Posterior vena cava (tissue), 2 donors: Measurements from ENCODE around the gene MRGPRE. TPM values are rescaled to one million over a fixed set of nuclear protein-coding genes. Genes with fewer than 3 reads are reported as not detected.

Source experiments
- DNase-seq: peaks from one replicate; pipeline ENCODE4 v3.0.0-alpha.2; 2020; ENCODE audit warnings: low spot score
- intact Hi-C, 2 donors: fragments of 100-400 bp; cut with DNase I; formaldehyde crosslinking; loops; one replicate each; pipeline versions ENCODE4 v1.14.1 to v1.14.2; 2022 to 2023
- total RNA-seq, 2 donors: library from RNA; stranded (reverse); fragmentation: NEBNext Ultra II Directional; extraction: Animal tissue kit (Norgen Biotek cat#: 25700); gene quantifications; one replicate each; pipeline ENCODE4 v1.2.1, GENCODE V29; 2021
- donor health status: DM: yes; HTN: yes; CAD: no.
- donor health status: DM: yes; HTN: yes; CAD: no.

The MRGPRE gene
- total RNA-seq, 2 donors from 2014 or later: 0.62 TPM; not detected in 1

- DNase-seq: peak; percentile 79
Measured at GRCh38 chr11:3227568-3228444, 4.4 kb downstream of the MRGPRE start.

GRCh38 chr11:3226846-3227567 is 5.2 kb downstream of the MRGPRE start:
- intact Hi-C loops: loop anchor here in 1 of 2 donors (10.0 kb wide), 1 partner anchor 182 kb away; no protein-coding TSS in a partner anchor
- DNase-seq: no peak

More at GRCh38 chr11:3227568-3228444, 4.4 kb downstream of the MRGPRE start:
- intact Hi-C loops: loop anchor here in 1 of 2 donors (10.0 kb wide), 1 partner anchor 183 kb away; no protein-coding TSS in a partner anchor

- DNase-seq: no peak
- intact Hi-C loops: loop anchor here in 1 of 2 donors (10.0 kb wide), 1 partner anchor 181 kb away; no protein-coding TSS in a partner anchor
Measured at GRCh38 chr11:3225826-3226750, 6.1 kb downstream of the MRGPRE start.

- peak; percentile 68 for DNase-seq
- intact Hi-C loops: loop anchor here in 1 of 2 donors (10.0 kb wide), 1 partner anchor 180 kb away; no protein-coding TSS in a partner anchor
Measured at GRCh38 chr11:3225159-3225758, 7.0 kb downstream of the MRGPRE start.

GRCh38 chr11:3224401-3225057 is 7.7 kb downstream of the MRGPRE start:
- peak; percentile 74 for DNase-seq
- intact Hi-C loops: loop anchor here in 1 of 2 donors (10.0 kb wide), 1 partner anchor 180 kb away; no protein-coding TSS in a partner anchor

- peak; percentile 42 for DNase-seq
- intact Hi-C loops: loop anchor here in 1 of 2 donors (10.0 kb wide), 1 partner anchor 179 kb away; no protein-coding TSS in a partner anchor
Measured at GRCh38 chr11:3223932-3224381, 8.3 kb downstream of the MRGPRE start.

GRCh38 chr11:3222941-3223915 is 9.0 kb downstream of the MRGPRE start:
- DNase-seq: peak; percentile 78
- intact Hi-C loops: loop anchor here in 1 of 2 donors (10.0 kb wide), 1 partner anchor 178 kb away; no protein-coding TSS in a partner anchor

- peak; percentile 81 for DNase-seq
- intact Hi-C loops: loop anchor here in 1 of 2 donors (10.0 kb wide), 1 partner anchor 177 kb away; no protein-coding TSS in a partner anchor
Measured at GRCh38 chr11:3222003-3222855, 10.0 kb downstream of the MRGPRE start.

GRCh38 chr11:3221408-3222002 is 10.7 kb downstream of the MRGPRE start:
- intact Hi-C loops: loop anchor here in 1 of 2 donors (10.0 kb wide), 1 partner anchor 177 kb away; no protein-coding TSS in a partner anchor
- DNase-seq: peak; percentile 50

- DNase-seq: peak; percentile 72
- intact Hi-C loops: loop anchor here in 1 of 2 donors (10.0 kb wide), 1 partner anchor 176 kb away; no protein-coding TSS in a partner anchor
Measured at GRCh38 chr11:3220521-3221407, 11.5 kb downstream of the MRGPRE start.

GRCh38 chr11:3220101-3220500 is 12.1 kb downstream of the MRGPRE start:
- intact Hi-C loops: loop anchor here in 1 of 2 donors (10.0 kb wide), 1 partner anchor 175 kb away; no protein-coding TSS in a partner anchor
- DNase-seq: no peak

- intact Hi-C loops: no loop called here
- peak; percentile 76 for DNase-seq
Measured at GRCh38 chr11:3219281-3219892, 12.8 kb downstream of the MRGPRE start.

- DNase-seq: peak; percentile 72
- intact Hi-C loops: no loop called here
Measured at GRCh38 chr11:3218483-3219280, 13.5 kb downstream of the MRGPRE start, which contains the start of gene MRGPRG. Gene MRGPRG, minus strand, starts transcription at chr11:3218813. Its CDS starts 0 bp downstream, at chr11:3218813.
